Measurements from ENCODE around the gene CD27. TPM values are rescaled to one million over a fixed set of nuclear protein-coding genes. Genes with fewer than 3 reads are reported as not detected.

Gene CD27
- total and polyA plus RNA-seq, 2 donors (not counting 1 experiment from before 2014, with no cell fraction given): 0.06 to 0.17 TPM

- Histone ChIP-seq H3K4me1 (ENCODE audit: control insufficient read depth, extremely low read depth, insufficient read depth, low read length) (peaks cover 13% of the 10 kb centered on the region), H2AFZ (ENCODE audit: low read length) (no peak overlapping the region), H4K20me1 (ENCODE audit: control insufficient read depth, extremely low read depth, insufficient read depth, low read length) (no peaks in the 10 kb centered on the region), H3K27me3 (ENCODE audit: control insufficient read depth, insufficient read depth, low read length) (no peaks in the 10 kb centered on the region), H3K27ac (ENCODE audit: insufficient read depth, low read length) (no peak overlapping the region), H3K9me3 (ENCODE audit: control insufficient read depth, insufficient read depth, low read depth, low read length) (no peaks in the 10 kb centered on the region), H3K36me3 (ENCODE audit: control insufficient read depth, insufficient read depth, low read length) (no peaks in the 10 kb centered on the region), H3K4me3 (replicated peaks in 1 of 4; ENCODE audit: control extremely low read depth in 1 of 4, insufficient read depth in 1 of 4, low read depth in 3 of 4, low read length in 4 of 4) (no peak overlapping the region), H3K79me2 (ENCODE audit: control insufficient read depth, insufficient read depth, low read length) (no peaks in the 10 kb centered on the region), H3K9ac (ENCODE audit: insufficient read depth, low read length) (no peak overlapping the region), H3K4me2 (ENCODE audit: extremely low read depth, insufficient read depth, low read length) (no peak overlapping the region)
- no peak for DNase-seq (ENCODE audit: low read depth in 2 of 2)
- no peak for TF ChIP-seq CTCF (conservative IDR thresholded peaks at IDR 0.05 in 1 of 2, IDR thresholded peaks at IDR 0.05 in 1 of 2; ENCODE audit: low read depth in 1 of 2, low read length in 2 of 2)
- TF ChIP-seq EZH2 (IDR thresholded peaks at IDR 0.05; ENCODE audit: low read length, missing control alignments): no peak
Measured at GRCh38 chr12:6428326-6428725, 16.4 kb upstream of the CD27 start.

- Histone ChIP-seq H3K79me2 (ENCODE audit: control insufficient read depth, insufficient read depth, low read length) (no peaks in the 10 kb centered on the region), H2AFZ (ENCODE audit: low read length) (peak overlapping the region; percentile 74), H3K9ac (ENCODE audit: insufficient read depth, low read length) (peak overlapping the region; percentile 58), H3K4me2 (ENCODE audit: extremely low read depth, insufficient read depth, low read length) (peak overlapping the region; percentile 80), H4K20me1 (ENCODE audit: control insufficient read depth, extremely low read depth, insufficient read depth, low read length) (no peaks in the 10 kb centered on the region), H3K9me3 (ENCODE audit: control insufficient read depth, insufficient read depth, low read depth, low read length) (no peaks in the 10 kb centered on the region), H3K36me3 (ENCODE audit: control insufficient read depth, insufficient read depth, low read length) (no peaks in the 10 kb centered on the region), H3K27me3 (ENCODE audit: control insufficient read depth, insufficient read depth, low read length) (no peaks in the 10 kb centered on the region), H3K4me1 (ENCODE audit: control insufficient read depth, extremely low read depth, insufficient read depth, low read length) (peaks cover 13% of the 10 kb centered on the region), H3K4me3 (replicated peaks in 1 of 4; ENCODE audit: control extremely low read depth in 1 of 4, insufficient read depth in 1 of 4, low read depth in 3 of 4, low read length in 4 of 4) (peak overlapping the region; percentile 10 to 38 (median 23)), H3K27ac (ENCODE audit: insufficient read depth, low read length) (peak overlapping the region; percentile 96)
- TF ChIP-seq CTCF (conservative IDR thresholded peaks at IDR 0.05 in 1 of 2, IDR thresholded peaks at IDR 0.05 in 1 of 2; ENCODE audit: low read depth in 1 of 2, low read length in 2 of 2): no peak
- DNase-seq (ENCODE audit: low read depth in 2 of 2): peak; percentile 96 to 99
Measured at GRCh38 chr12:6430124-6430989, 14.4 kb upstream of the CD27 start.

- Histone ChIP-seq H3K9me3 (ENCODE audit: control insufficient read depth, insufficient read depth, low read depth, low read length) (no peaks in the 10 kb centered on the region), H3K36me3 (ENCODE audit: control insufficient read depth, insufficient read depth, low read length) (no peaks in the 10 kb centered on the region), H2AFZ (ENCODE audit: low read length) (no peak overlapping the region), H3K27me3 (ENCODE audit: control insufficient read depth, insufficient read depth, low read length) (no peaks in the 10 kb centered on the region), H3K27ac (ENCODE audit: insufficient read depth, low read length) (no peak overlapping the region), H3K4me2 (ENCODE audit: extremely low read depth, insufficient read depth, low read length) (no peak overlapping the region), H3K4me1 (ENCODE audit: control insufficient read depth, extremely low read depth, insufficient read depth, low read length) (peaks cover 13% of the 10 kb centered on the region), H3K9ac (ENCODE audit: insufficient read depth, low read length) (no peak overlapping the region), H3K4me3 (replicated peaks in 1 of 4; ENCODE audit: control extremely low read depth in 1 of 4, insufficient read depth in 1 of 4, low read depth in 3 of 4, low read length in 4 of 4) (no peak overlapping the region), H4K20me1 (ENCODE audit: control insufficient read depth, extremely low read depth, insufficient read depth, low read length) (no peaks in the 10 kb centered on the region), H3K79me2 (ENCODE audit: control insufficient read depth, insufficient read depth, low read length) (no peaks in the 10 kb centered on the region)
- no peak for DNase-seq (ENCODE audit: low read depth in 2 of 2)
- TF ChIP-seq EZH2 (IDR thresholded peaks at IDR 0.05; ENCODE audit: low read length, missing control alignments): no peak
- no peak for TF ChIP-seq CTCF (conservative IDR thresholded peaks at IDR 0.05 in 1 of 2, IDR thresholded peaks at IDR 0.05 in 1 of 2; ENCODE audit: low read depth in 1 of 2, low read length in 2 of 2)
Measured at GRCh38 chr12:6432991-6433390, 11.8 kb upstream of the CD27 start.
